Bone marrow (tissue), 2 donors: Measurements from ENCODE around the gene C1QL1.
A peak's percentile ranks its signal among the peaks of the same experiment; 100 is the strongest.
"Not testable (repeated sequence)": the region's sequence is repeated elsewhere in the genome, so short reads cannot be mapped to it uniquely, and the experiment has no call there.

Experiments used
- DNase-seq, 2 donors: peaks; one replicate each; lab custom pipeline; 2025; lab: John Stamatoyannopoulos, UW

The C1QL1 gene

DNA sequence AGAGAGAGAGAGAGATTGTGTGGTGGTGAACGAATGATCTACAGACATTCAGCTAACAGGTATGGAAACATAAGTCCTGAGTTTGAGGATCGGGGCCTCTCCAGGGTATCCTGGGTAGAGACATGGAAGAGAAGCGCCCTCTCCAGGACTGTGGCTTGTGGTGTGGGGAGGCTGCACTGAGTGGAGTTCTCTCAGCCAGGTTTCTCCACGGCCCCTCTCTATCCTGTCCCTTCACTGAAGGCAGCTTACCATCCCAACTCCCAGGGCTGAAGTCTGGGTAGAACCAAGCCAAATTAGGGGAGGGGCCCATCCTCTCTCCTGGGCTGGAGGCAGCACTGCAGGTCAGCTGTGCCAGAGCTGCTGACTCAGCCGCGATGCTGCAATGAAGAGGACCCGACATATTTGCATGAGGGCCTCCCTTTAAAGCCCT is 6.2 kb downstream of the C1QL1 start:
- no peak for DNase-seq

DNA sequence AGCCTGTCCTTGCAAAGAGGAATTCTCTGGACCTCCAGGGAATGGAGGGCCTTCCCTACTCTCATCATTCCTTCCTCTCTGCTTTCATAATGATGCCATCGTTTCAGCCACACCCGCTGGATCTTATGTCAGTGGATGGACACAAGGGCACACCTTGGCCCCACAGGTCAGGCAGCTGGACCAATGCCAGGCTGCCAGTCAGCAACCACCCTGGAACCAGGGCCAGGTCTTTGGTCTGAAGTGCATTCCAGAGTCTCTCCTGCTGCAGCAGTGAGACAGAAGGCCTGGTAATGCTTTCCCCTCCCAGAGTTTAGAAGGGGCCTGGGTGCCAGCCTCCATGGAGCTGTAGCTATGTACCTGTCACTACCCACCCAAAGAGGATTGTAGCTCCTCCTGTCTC is 7.4 kb downstream of the C1QL1 start:
- no peak for DNase-seq

DNA sequence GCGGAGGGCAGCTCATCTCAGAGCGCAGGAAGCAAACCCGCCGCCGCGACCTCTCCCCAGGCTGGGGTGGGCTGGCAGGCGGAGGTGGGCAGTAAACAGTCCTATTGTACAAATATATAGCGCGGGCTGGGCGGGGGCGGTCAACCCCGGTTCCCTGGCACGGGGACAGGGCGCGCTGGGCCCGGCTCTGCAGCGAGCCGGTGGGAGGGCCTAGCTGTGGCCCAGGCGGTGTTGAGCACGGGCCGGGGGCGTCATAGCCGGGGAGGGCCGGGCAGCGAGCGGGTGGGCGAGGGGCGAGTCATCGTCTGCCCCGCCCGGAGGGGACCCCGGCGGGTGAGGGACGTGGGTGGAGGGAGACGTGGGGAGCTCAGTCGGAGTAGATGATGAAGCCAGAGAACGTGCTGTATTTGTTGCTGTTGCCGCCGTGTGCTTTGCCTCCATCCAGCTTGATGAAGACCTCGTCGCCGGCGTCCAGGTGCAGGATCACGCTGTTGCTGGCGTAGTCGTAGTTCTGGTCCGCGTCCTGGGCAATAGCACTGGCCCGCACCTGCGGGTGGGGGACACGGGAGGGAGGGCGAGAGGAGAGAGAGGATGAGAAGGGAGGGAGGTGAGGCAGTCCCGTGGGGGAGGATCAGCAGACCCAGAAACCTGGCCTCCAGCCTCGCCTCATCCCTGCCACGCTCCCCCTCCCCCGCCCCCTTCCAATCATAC is 8.1 kb downstream of the C1QL1 start:
- no peak for DNase-seq

DNA sequence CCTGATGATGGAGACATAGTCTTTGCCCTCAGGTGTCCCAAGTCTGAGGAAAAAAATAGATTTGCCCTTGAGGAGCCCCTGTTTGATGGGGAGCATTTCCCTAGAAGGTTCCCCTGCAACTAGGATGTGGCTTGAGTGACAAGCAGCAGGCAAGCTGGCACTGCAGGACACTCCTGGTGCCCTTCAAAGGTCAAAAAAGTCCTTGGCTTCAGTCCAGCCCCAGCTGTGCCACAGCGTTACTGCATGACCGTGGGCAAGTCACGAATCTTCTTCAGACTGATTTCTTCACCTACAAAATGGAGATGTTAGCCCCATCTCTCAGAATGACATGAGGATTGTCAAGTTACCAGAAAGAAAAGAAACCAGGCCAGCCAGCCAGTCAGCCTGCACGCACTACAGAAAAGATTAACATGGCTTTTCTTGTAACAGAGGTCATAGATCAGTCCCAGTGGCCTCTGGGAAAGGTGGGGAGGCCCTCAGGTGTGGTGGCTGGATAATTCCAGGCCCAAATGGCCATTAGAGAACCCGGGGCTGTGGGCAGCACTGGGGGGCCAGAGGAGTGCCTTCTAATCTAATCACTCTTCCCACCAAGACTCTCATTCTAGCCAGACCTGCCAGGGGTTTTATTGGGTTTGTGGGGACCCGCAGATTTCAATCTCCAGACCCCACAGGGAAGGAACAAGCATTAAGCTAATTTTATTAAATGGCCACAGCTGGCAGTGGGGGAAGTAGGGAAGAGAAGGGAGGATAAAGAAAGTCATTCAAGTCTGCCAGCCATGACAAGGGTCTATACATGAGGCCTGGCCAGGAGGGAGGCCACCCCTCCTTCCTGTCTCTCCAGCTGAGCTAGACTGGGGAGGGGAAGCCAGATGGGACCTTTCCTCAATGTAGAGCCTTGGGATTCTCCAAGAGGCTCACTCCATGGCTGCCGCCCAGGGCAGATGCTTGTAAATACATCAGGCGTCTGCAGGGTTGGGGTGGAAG is 10.8 kb downstream of the C1QL1 start:
- DNase-seq, result no peak

DNA sequence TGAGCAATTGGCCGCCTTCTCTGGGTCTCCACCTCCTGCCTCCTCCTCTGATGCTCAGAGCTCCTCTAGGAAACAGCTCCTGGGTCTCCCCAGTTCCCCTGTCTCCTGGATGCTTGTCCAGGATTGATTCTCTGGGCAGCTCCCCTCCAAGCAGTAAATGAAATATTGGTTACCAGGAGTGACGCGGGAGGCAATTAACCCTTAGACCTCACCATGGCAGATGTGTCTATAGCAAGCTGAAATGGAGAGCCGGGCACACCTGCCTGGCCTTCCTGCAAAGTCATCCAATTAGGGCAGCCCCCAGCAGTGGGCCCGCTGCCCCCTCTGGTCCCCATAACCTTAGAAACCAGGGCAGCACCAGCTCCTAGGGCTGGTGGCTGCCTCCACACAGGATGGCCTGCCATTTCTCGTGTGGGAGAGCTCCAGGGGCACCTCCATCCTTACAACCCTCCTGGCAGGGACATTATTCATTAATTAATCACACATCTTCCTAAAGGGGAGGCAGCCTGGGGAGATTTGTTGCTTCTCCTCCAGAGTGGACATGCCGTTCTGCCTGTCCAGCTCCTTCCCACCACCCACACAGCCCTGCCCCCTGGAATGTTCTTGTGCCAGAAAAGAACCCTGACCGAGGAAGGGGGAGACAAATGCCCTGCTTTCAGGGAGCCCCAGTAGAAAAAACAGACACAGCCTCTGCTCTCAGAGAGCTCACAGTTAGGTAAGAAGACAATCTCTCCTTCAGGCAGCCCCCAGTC is 12.3 kb downstream of the C1QL1 start:
- DNase-seq, result no peak

DNA sequence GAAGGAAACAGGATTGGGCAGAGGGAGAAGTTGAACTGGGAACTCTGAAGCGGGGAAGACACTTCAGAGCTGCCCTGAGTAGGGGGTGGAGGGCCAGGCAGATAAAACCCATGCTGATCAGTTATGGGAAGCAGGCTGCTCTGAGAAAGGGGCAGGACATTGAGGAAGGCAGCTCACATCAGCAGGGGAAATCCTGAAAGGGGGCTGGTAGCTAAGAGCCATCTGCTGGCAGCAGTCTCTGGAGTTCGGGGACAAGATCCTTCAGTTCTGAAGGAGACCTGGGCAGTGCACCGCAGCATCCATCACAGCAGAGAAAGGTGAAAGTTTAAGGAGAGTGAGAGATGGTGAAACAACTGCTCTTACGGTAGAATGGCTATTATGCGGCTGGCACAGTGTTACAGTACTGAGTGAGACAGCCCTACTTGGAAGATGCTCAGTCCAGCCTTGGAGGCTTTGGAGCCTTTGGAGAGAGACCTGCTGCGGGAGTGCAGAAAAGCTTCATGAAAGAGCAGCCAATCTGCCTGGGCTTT is 15.1 kb downstream of the C1QL1 start:
- DNase-seq, result no peak

DNA sequence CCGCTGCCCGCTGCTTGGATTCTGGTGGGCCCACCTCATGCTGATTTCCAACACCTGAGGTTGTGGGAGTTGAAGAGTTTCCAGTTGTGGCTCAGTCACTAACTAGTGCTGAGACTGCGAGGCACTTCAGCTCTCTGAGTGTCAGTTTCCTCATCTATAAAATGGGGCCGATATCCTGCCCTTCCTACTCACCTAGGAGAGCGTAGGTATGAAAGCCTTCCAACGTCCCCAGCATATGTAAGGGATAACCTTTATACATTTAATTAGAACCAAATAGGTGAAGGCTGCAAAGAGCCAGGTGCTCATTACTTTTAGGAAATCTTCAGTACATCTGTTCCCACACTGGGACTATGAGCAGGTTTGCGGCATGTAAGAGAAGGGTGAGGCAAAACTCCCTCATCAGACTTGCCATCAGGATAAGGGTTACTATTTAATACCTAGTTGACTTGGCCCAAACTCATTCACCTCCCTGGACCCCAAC is 19.7 kb downstream of the C1QL1 start:
- no peak for DNase-seq

DNA sequence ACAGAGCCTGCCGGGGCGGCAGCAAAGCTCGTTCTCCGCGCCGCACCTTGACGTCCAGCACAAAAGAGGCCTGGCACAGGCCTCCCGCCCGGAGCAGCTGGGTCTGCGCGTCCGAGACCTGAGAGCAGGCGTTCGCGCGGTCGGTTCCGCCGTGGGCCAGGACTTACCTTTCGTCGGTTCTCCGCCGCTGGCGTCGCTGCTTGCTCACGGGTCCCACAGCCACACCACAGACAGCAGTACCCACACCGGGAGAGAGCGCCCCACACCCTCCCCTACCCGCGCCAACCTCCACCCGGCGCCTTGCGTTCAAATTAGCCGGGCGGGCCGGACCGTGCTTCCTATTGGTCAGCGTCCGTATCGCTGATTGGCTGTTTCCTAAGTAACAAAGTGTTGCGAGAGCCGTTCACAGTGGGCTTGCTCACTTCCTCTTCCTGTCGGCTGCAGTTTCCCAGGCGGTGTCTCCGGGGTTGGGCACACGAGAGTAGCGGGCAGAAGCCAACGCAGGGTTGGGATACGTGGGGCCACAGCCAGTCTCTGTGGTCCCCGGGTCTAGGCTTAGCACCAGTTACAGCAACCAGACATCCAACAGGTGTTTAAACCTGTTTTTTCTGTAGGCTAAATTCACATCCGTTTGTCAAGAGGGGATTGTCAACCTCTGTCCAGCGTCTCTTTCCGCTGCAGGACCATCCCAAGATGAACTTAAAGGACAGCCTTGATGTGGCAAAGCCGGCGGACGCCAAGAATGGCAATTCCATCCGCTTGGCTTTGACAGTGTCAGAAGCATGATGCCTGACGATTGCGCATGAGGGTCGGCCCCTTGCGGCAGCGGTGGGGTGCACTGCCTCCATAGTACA is 20.4 kb downstream of the C1QL1 start, which contains the start of gene KIF18B:
Gene KIF18B, minus strand, starts transcription at position 313 of the 854 bp plus-strand sequence. CDS start 11,429 bp downstream, outside the sequence.
- DNase-seq, result peak; percentile 68 to 86

DNA sequence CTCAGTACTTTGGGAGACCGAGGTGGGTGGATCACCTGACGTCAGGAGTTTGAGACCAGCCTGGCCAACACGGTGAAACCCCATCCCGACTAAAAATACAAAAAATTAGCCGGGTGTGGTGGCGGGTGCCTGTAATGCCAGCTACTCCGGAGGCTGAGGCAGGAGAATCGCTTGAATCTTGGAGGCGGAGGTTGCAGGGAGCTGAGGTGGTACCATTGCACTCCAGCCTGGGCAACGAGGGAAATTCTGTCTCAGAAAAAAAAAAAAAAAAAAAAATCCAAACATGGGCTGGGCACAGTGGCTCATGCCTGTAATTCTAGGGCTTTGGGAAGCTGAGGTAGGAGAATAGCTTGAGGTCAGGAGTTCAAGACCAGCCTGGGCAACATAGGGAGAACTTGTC is 22.5 kb downstream of the C1QL1 start:
- not testable (repeated sequence) for DNase-seq

DNA sequence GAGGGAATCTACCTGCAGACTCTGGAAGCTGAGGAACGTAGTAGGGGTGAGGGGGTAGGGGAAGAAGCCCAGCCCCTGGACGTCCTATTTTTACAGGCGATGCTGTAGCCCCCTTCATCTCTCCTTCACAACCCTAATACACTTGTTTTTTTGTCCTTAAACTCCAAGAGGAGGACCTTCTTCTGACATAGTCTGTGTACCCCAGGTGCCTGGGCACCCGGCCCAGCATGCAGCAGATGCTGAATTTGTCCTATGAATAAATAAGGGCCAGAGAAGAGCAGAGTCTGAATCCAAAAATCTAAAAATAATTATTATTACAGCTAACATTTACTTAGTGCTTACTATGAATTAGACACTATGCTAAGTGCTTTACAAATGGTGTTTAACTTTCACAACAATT is 25.6 kb downstream of the C1QL1 start:
- DNase-seq, result no peak

DNA sequence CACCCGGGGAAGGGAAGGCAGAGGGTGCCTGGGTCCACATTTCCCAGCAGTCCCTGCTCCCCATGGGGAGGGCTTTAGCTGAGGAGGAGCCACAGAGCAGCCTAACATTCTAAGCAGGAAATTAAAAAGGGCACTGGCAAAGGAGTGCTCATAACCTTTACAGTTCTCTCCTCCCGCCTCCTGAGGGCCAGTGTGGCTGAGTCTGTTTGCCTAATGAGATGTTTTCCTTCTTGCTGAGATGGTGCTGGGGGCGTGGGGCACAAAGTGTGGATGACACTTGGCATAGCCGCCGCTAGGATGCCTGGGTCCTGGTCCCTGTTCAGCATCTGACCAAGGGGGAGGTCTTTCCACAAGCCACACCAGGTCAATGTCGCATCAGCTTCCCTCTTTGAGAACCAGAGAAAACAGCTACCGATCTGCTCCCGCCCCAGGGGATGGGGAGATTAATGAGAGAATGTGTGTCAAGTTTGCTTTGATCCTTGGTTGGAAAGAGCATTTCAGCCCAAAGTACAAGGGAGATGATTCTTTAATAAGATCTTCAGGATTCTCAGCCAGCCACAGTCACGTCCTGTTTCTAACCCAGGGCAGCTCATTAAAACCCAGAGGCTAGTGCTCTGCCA is 26.3 kb downstream of the C1QL1 start:
- DNase-seq, result no peak

DNA sequence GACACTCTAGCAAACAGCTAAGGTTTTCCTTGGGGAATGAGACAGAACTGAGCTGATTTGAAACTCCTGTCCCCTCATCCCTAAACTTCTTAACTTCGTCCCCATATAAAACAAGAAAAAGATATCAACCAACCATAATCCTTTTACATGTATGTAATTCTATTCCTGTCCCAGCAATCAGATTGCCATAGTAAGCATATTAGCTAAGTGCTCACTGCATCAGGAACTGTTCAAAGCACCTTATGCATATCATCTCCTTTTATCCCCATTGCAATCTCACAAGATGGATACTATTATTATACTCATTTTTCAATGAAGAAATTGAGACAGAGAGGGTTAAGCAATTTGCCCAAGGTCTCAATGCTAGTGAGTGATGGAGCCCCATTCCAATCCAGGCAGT is 27.3 kb downstream of the C1QL1 start:
- no peak for DNase-seq

DNA sequence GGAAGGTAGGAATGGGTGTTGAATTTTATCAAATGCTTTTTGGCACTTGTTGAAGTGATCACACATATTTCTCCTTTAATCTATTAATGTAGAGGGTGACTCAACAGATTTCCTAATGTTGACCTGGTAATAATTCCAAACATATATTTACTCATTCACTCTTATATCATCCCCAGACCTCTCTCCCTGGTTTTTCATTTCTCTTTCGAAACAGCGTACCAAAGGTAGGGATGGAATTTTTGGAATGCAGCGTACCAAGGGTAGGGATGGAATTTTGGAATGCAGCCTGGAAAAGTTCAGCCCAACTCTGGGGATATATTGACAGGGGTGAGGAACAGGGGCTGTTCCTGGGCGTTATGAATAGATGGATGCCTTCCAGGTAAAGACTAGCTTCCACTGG is 27.8 kb downstream of the C1QL1 start:
- DNase-seq, result no peak

DNA sequence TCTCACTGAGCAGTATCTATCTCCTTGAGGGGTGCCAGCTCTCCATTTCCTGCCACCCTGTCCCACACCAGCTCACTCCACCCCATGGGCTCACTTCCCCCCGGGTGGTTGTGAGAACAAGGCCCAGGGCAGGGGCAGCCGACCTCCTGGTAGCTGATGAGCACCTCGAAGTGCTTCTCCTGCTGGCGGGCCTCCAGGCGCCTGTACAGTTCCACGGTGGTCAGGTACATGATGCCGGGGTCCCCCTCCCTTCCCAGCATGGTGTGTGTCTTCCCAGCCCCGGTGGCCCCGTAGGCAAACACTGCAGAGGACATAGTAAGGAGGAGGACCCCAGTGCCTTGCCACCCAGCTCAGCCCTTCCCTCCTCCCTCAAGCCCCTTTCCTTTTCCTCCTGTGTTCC is 33.0 kb downstream of the C1QL1 start:
- DNase-seq, result no peak

DNA sequence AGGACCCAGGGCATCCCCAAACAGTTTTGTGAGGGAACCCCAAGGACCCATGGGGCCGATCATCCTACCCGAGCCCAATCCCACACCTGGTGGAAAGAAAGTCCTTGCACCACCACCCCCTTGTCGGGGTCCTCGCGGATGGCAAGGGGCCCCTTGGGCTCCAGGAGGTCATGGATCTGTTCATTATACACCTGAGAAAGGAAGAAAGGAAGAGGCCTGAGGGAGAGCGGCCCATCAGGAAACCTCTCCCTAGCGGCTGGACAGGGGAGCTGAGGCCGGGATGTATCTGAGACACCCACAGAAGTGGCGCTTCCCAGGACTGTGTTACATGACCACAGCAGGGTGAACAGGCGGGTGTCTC is 33.4 kb downstream of the C1QL1 start:
- DNase-seq, result no peak

DNA sequence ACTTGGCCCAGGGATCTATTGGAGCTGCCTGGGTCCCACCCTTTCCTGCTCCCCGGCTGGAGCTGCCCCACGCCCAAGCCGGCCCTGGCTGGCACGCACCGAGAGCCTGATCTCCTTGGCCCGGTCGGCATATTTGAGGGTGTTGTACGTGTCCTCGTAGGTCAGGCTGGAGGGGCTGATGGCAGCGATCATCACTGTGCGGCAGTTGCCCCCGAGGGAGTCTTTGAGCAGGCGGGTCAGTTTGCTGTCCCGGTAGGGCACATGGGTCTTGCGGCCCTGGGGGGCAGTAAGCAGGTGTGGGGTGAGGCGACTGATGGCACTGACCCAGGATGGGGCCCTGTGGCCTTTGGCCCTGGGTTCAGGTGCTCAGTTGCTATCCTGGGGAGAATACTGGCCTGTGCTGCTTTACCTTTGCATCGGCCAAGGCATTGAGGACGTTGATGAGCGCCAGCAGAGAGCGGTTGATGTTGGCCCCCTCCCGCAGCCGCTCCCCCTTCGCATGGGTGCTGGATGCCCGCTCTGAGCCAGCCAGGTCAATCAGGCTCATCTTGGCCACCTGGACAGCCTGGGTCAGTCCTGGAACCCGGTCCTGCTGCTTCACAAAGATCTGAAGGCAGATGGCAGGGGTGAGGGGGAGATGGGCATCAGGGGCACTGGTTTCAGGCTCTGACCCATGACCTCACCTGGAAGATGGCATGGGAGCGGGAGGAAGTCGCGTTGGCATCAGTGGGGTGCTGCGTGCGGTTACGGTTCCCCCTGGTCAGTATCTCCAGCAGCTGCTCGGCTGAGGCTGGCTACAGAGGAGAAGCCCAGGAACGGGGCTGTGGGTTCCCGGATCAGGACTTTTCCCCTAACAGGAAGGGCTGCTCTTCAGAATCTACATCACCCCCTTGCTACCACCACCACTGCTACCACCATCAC is 34.0 kb downstream of the C1QL1 start:
- DNase-seq, result no peak

DNA sequence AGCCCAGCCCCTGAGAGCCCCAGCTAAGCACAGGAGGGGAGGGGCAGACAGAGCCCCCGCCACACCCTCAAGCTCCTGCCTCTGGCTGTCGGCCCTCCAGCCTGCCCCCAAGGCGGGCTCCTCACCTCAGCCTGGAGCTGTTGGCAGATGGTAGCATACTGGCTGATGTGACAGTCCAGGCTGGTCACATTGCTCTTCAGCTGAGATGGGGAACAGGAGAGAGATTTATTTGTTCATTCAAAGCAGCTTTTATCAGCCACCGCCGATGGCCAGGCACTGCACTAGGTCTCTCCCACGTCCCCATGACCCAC is 35.4 kb downstream of the C1QL1 start:
- DNase-seq, result no peak

DNA sequence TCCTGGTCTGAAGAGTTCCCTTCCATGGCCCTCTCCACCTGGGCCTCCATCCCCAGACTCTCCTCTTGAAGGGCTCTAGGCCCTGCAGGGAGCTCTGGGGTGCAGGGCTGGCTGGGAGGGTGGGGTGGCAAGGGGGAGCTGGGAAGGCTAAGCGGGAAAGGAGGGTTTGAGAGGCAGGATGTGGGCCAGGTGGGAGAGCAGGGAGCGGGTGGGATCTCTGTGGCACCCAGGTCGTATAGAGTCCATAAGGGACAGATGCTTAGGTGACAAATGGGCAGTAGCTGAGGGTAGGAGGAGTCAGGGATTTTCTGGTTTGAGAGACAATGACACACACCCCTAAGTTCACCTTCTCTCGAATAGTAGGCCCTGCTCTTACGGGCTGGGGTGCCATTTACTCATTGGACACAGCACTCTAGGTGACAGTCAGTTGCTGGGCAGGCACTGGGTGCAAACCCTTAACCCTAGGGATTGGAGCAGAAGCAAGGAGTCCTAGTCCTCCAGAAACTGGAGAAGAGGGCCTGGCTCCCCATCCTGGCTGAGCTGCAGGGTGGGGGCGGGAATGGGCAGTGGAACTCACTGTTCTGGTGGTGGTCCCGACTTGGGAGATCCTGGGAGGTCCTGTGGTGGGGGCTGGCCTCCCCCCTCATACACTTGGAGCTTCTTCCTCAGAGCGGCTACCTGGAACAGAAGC is 35.9 kb downstream of the C1QL1 start:
- DNase-seq, result no peak

DNA sequence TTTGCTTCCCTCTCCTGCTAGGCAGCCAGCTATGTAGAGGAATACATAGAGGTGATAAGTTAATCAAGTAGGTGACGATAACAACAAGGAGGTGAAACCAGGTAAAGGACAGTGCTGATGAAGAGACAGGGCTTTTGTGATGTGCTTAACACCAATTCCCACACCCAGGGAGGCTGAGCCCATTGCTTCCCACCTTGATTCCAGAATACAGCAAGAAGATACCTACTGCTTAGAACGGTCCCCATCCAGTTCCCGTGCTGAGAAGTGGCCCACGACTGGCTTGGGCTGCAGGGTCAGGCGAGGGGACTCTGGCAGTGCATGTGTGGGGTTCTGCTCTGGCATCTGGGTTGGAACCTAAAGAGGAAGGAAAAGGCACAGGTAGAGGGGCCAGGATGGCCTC is 36.7 kb downstream of the C1QL1 start:
- no peak for DNase-seq
